Epithelial cell of proximal tubule (primary cell): Measurements from ENCODE around the gene PLA2G10. TPM values are rescaled to one million over a fixed set of nuclear protein-coding genes. Genes with fewer than 3 reads are reported as not detected.
A peak's percentile ranks its signal among the peaks of the same experiment; 100 is the strongest.
"Not testable (repeated sequence)": the region's sequence is repeated elsewhere in the genome, so short reads cannot be mapped to it uniquely, and the experiment has no call there.

ENCODE experiments used
- DNase-seq: peaks from one replicate; pipeline ENCODE4 v3.0.0-alpha.2; 2011; ENCODE audit warnings: low read depth
- H3K4me3 ChIP-seq: 2 replicates; pipeline ENCODE4 v1.5.1; 2011; ENCODE audit warnings: low read depth, mild to moderate bottlenecking, low read length
- total RNA-seq: library from RNA; depleted of rRNA; stranded (reverse); fragments of >200 nt; gene quantifications from 2 replicates; pipeline ENCODE4 v1.2.3, GENCODE V29; 2015
- TF ChIP-seq, protein P1 (sequence below): conservative IDR thresholded peaks from 2 replicates; pipeline ENCODE4 v1.5.1; 2012; ENCODE audit warnings: low read depth, mild to moderate bottlenecking, low read length

Gene PLA2G10
- total RNA-seq, 1 donor from 2014 or later: not detected

DNA sequence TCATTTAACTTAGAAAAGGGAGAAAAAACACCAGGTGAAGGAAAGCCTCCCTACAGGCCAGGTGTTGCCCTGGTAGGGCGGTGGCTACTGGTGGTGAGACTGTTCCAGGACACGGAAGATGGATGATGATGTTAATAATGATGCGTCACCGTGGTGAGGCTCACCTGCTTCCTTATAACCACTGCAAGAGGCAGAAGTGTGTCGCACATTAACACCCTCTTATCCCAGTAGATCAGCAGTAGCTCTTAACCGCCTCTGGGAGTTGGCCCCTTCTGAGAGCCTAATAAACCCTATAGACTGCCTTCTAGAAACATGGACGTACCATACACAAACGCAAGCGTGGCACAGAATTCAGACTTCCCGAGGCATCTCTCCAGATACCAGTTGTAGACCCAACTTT, 53.6 kb downstream of the PLA2G10 start:
- DNase-seq: no peak
- no peak overlapping the region for H3K4me3 ChIP-seq
- TF ChIP-seq, protein P1, sequence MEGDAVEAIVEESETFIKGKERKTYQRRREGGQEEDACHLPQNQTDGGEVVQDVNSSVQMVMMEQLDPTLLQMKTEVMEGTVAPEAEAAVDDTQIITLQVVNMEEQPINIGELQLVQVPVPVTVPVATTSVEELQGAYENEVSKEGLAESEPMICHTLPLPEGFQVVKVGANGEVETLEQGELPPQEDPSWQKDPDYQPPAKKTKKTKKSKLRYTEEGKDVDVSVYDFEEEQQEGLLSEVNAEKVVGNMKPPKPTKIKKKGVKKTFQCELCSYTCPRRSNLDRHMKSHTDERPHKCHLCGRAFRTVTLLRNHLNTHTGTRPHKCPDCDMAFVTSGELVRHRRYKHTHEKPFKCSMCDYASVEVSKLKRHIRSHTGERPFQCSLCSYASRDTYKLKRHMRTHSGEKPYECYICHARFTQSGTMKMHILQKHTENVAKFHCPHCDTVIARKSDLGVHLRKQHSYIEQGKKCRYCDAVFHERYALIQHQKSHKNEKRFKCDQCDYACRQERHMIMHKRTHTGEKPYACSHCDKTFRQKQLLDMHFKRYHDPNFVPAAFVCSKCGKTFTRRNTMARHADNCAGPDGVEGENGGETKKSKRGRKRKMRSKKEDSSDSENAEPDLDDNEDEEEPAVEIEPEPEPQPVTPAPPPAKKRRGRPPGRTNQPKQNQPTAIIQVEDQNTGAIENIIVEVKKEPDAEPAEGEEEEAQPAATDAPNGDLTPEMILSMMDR: no peak

DNA sequence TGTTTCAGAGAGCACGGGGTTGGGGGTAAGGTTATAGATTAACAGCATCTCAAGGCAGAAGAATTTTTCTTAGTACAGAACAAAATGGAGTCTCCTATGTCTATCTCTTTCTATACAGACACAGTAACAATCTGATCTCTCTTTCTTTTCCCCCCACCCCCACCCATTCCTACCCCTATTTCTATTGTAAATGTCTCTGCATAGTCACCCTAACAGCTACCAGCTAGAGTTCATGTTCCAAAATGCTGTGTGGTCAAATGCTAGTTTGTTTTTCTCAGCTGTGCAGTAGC, 57.2 kb downstream of the PLA2G10 start:
- not testable (repeated sequence) for H3K4me3 ChIP-seq, DNase-seq

DNA sequence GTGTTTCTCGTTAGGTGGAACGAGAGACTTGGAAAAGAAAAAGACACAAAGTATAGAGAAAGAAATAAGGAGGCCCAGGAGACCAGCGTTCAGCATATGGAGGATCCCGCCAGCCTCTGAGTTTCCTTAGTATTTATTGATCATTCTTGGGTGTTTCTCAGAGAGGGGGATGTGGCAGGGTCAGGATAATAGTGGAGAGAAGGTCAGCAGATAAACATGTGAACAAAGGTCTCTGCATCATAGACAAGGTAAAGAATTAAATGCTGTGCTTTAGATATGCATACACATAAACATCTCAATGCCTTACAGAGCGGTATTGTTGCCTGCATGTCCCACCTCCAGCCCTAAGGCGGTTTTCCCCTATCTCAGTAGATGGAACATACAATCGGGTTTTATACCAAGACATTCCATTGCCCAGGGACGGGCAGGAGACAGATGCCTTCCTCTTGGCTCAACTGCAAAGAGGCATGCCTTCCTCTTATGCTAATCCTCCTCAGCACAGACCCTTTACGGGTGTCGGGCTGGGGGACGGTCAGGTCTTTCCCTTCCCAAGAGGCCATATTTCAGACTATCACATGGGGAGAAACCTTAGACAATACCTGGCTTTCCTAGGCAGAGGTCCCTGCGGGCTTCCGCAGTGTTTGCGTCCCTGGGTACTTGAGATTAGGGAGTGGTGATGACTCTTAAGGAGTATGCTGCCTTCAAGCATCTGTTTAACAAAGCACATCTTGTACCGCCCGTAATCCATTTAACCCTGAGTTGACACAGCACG, 57.7 kb downstream of the PLA2G10 start:
- DNase-seq: not testable (repeated sequence)
- peak overlapping the region; percentile 5 for H3K4me3 ChIP-seq

DNA sequence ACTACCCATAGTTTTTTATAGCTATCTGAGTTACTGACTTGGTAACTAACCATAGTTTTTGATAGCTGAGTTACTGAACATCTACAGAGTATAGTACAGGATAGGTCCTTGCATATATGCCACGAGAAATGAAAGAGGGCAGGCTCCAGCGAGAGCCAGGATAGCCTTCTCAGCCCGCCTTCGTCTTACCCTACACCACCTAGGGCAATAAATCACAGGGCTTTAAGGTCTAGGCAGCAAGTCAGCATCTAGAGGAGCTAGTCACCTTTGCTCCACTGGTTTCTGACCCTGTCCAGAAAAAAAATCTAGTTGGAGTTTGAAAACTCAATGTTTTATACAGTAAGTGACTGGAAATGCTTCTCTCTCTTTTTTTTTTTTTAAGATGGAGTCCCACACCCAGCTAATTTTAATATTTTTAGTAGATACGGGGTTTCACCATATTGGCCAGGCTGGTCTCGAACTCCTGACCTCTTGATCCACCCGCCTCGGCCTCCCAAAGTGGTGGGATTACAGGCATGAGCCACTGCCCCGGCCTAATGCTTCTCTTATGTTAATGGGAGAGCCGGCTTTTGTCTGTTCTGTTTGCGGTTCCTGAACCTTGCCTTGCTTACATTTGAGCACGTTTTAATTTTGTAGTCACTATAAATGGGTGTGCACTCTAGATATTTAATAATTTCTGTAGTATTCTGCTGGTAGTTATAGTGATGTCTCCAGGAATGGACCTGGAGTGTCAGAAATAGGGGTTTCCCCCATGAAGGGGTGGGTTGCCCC, 58.5 kb downstream of the PLA2G10 start:
- H3K4me3 ChIP-seq: no peak overlapping the region
- TF ChIP-seq, protein P1: no peak
- no peak for DNase-seq

DNA sequence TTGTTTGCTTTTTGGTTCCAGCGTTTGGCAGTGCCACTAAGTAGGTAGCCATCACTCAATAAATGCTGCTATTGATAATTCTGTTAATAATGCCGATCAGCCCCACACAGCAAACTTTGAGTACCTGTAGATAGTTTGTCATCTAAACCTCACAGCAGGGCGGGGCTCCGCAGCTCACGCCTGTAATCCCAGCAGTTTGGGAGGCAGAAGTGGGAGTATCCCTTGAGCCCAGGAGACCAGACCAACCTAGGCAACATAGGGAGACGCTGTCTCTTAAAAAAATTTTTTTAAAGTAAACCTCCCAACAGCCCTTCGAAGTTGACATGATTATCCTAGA, 59.8 kb downstream of the PLA2G10 start:
- TF ChIP-seq, protein P1: no peak
- peak overlapping the region; percentile 99 for H3K4me3 ChIP-seq
- no peak for DNase-seq

DNA sequence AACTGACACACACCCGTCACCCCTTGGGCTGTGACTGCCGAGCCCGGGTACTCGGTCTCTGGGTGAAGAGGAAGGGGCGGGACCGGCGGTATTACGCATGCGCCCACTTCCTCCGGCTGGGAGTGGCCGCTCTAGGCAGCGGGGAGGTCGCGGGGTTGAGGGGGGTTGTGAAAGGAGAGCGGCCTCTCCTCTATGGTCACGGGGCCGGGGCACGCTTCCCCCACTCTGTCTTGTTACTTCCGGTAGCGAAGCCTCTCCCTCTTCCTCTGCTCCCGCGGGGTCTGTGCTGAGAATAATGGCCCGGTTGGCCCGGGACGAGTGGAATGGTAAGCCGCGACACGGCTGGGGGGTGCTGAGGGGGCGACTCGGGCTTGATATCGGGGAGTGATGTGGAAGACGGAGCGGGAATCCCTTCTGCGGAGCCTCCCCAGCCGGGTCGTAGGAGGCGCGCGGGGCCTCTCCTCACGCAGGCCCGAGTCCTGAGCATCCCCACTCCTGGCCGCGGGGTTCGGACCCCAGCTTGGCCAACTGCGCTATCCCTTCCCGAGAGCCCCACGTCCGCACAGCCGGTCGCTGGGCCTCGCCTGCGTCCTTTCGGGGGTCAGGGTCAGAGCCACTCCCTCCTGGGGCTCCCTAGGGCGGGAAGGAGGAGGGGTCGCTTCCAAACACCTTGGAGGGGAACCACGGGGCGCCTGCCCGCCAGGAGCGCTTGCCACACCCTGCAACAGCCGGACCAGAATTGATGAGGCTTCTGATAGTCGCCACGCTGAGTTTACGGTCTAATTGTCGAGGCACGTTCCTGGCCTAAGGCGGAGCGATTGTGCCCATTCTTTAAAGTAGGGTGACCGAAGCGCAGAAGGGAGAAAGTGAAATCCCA, 61.2 kb downstream of the PLA2G10 start, which contains the start of gene BFAR:
BFAR (plus strand) TSS at position 259 of the 877 bp plus-strand sequence. CDS start 11,396 bp downstream, outside the sequence.
- H3K4me3 ChIP-seq: peak within 1 kb of the TSS; percentile 99
- peak; percentile 41 for DNase-seq
- TF ChIP-seq, protein P1: no peak

DNA sequence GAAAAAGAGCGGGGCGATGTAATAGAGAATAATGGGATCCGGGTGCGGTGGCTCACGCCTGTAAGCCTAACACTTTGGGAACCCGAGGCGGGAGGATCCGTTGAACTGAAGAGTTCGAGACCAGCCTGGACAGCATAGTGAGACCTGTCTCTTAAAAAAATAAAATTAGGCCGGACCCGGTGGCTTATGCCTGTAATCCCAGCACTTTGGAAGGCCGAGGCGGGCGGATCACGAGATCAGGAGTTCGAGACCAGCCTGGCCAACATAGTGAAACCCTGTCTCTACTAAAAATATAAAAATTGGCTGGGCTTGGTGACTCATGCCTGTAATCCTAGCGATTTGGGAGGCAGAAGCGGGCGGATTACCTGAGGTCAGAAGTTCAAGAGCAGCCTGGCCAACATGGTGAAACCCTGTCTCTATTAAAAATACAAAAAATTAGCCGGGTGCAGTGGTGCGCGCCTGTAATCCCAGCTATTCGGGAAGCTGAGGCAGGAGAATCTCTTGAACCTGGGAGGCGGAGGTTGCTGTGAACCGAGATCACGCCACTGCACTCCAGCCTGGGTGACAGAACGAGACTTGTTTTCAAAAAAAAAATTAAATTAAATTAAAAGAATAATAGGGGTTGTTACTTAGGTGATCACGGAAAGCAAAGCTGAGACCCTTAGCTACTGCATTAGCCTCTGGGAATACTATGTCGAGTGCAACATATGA, 63.3 kb downstream of the PLA2G10 start:
- not testable (repeated sequence) for DNase-seq
- peak overlapping the region; percentile 97 for H3K4me3 ChIP-seq
